CD4-positive, alpha-beta T cell treated with Interleukin-21 for 1 hour (primary cell): ENCODE data around the gene ELMO1.

ENCODE experiments used
- DNase-seq: peaks from one replicate; pipeline ENCODE4 v3.0.0-alpha.2; 2020

ELMO1 gene

DNA sequence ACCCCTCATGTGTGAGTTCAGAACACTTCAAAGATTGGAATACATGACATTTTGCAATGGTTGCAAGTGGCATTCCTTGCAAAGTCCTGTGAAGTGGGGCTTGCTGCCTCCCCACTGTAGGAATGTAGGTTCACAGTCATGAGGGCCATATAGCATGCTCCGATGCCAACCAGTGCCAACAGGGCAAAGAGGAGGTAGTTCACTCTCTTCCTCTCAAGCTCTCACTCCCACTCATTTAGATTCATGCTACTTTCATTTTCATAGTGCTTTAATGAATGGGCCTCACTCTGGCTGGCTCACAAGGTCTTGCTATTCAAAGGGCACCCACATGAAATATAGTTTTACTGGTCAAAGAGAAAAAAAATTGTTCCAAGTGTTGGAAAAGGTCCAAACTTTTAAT lies 554.5 kb downstream of the ELMO1 start:
- DNase-seq, result no peak

DNA sequence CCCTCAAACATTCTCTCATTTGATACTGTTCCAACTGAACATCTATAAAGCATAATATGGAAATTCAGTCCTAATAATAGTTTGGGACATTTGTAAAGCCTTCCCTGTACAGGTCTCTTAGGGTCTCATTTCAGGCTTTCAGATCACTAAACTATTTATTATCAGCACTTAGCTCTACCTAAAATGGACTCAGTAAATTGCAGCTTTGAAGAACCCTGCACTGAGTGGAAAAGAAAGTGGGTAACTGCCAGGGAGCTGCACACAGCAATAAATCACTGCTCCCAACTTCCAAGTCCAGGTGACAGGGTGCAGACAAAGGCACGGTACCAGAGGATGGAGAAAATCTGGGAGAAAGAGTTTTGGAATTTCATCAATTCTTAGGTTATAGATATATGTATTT lies 559.5 kb downstream of the ELMO1 start:
- no peak for DNase-seq

DNA sequence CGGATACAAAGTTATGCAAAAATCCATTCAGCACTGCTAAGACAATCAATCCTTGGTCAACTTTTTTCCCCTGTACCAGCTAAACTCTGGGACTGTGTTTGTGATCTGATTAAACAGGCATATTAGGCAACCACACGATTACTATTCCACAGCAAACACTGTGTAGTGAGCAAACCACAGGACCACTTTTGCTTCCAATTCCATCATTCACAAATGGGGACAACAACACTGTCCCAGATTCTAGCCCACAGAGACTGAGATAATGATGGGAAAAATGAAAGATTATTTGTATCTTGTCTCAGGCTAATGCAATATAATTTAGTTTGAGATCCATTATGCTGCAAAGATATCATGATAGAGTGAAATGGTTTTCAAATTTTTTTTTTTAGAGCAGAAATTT lies 560.7 kb downstream of the ELMO1 start:
- no peak for DNase-seq

GRCh38 chr7:36887233-36887632 lies 561.4 kb downstream of the ELMO1 start:
- DNase-seq, result no peak

DNA sequence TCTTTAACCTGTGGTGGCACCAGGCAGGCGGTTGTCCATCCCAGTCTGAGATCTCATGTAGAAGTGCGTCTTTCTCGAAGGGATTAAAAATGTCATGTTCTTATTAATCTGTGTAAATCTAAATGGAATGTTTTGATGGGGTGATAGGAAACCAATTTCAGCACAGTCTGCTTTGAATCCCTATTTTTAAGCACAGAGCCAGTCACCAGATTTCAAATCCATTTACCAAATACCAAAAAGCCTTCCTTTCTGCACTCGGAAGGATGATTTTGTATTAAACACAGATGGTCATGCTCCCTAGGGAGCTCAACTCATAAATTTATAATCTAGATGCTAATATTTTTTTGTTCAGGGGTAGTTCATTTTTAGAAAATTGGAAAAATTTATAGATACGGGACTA lies 563.8 kb downstream of the ELMO1 start:
- DNase-seq, result no peak

DNA sequence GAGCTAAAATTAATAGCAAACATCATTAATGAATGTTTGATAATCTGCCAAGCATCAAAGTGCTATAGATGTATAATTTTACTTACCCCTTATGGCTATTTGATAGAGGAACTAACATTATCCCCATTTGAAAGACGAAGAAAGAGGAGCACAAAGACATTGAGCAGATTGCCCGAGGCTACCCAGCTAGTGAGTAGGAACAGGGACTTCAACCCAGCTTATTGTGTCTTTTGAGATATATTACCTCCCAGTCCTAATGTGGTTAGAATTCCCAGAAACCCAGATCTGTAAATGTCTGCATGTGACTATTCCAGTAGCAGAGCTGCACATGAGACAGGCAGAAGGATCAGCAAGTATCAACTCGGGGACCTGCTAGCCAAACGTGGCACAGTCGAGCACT lies 564.3 kb downstream of the ELMO1 start:
- no peak for DNase-seq

- DNase-seq, result no peak
These were observed 567.3 kb downstream of the ELMO1 start for GRCh38 chr7:36881233-36881874.

DNA sequence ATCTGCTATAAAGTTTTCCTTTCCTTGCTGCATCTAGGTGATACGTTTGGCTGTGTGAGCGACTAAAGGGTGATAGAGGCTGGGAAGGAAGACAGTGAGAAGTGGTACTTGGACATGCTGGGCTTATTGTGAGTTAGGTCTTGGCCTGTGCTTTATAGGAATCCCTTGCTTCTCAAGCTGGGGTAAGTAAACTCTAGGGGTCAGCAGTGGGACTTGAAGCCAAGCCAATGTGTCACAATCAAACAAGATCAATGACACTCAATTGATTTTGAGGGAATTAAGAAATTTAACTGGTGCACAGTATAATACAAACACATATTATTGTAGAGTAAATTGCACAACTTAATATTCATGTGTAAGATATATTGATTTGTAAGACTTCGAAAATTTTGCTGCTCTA lies 568.6 kb downstream of the ELMO1 start:
- DNase-seq, result no peak

DNA sequence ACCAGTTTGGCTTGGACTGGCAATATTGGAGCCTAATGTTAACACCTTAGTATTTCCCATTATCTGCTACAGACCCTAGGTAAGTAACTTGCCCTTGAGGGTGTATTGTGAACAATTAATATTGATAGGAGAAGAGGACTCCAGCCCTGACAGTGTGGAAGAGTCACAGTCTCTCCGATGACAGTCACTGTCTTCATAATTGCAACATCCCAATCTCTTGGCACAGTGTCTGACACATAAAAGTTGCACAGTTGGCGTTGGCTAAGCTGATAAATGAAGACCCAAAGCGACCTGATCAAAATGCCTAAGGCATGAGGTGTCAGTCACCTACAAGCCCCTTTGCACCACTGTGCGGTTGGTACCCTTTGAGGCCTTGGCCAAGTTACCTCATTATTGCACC lies 569.6 kb downstream of the ELMO1 start:
- DNase-seq, result no peak

DNA sequence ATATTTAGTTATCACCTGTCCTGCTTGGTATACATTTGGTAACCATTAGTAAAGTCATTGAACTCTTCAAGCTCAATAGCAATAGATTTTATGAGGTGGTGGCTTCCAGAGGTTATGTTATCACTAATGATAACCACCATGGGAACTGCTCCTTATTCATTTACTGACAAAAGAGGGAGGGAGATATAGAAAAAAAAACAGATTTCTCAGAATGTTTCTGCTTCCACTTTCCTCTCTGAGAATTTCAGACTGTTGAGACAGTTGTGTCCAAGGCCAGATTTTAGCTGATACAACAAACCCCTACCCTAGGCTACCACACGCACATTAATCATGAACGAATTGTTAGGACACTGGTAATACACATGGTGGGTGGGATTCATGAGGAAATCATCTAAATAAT lies 570.4 kb downstream of the ELMO1 start:
- no peak for DNase-seq

- DNase-seq, result no peak
These were observed 572.9 kb downstream of the ELMO1 start for GRCh38 chr7:36875794-36876193.

- DNase-seq, result no peak
These were observed 574.6 kb downstream of the ELMO1 start for GRCh38 chr7:36874041-36874440.

GRCh38 chr7:36871863-36872262 lies 576.8 kb downstream of the ELMO1 start:
- DNase-seq, result peak; percentile 44

GRCh38 chr7:36871355-36871738 lies 577.3 kb downstream of the ELMO1 start:
- no peak for DNase-seq

DNA sequence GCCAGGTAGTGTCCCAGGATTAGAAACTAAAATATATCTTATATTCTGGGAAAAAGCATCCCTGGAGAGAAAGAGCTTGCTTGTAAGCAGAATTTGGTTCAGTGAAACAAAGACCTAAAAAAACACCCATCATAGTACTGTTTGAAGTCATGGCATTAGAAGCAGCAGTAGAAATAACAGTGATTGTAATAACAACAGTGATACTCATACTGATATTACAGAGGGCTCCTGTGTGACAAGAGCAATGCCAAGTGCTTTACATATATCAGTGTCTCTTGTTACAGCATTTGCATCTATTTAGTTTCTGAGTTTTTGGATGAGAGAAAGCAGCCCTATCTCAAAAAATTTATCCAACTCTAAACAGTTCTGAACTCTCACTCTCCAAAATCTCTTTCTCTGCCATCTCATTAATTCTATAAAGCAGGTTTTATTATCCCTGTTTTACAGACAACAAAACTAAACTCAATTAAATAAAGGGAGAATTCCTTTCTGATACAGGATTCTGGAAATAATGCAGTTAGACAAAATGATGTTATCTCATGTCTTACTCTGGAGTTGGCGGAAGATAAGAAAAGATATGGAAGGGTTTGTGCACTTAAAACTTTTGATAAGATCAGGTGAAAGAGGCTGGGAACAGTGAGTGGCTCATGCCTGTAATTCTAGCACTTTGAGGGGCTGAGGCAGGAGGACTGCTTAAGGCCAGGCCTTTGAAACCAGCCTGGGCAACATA lies 577.9 kb downstream of the ELMO1 start:
- DNase-seq, result no peak

GRCh38 chr7:36868727-36869411 lies 579.8 kb downstream of the ELMO1 start:
- DNase-seq, result no peak

- peak; percentile 13 for DNase-seq
These were observed 583.6 kb downstream of the ELMO1 start for GRCh38 chr7:36865019-36865418.

GRCh38 chr7:36863901-36864701 lies 584.6 kb downstream of the ELMO1 start:
- DNase-seq, result peak; percentile 49

DNA sequence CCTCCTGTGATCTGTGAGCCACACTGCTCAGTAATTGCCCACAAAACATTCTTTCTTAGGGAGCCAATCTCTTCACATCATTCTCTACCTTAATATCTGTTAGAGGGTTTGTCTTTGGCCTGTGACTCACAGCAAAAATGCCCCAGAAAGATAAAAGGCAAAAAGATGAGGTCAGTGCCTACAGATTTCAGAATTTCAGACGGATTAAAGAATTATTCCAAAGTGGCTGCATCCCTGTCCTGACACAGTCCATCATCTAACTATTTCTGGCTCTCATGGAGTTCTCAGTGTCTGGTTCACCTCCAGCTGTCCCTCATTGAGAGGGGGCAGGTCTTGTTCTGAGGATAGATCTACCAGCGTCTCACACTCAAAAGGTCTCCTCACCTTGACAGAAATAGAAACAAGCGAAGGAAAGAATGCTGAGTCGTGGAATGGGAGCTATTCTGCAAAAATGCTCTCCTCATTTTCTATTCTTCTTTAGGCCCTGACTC lies 585.8 kb downstream of the ELMO1 start:
- DNase-seq, result no peak

- DNase-seq, result no peak
These were observed 587.0 kb downstream of the ELMO1 start for GRCh38 chr7:36861656-36862055.

DNA sequence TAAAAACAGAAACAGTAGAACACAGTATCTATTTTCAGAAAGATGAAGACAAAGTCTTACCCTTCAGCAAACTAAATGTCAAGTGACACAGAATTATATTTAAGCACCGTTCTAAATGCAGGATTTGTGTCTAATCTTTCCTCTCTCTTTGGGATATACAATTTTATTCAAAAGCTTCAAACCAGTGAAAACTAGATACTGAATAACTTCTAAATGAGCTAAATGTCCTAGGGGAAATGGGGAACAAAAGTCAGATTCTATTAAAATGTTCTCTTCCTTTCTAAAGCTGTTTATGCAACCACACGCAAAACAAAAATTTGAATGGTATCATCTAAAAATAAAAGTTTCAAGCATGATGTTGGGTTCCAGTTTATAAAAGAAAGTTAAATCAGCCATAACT lies 588.0 kb downstream of the ELMO1 start:
- no peak for DNase-seq

DNA sequence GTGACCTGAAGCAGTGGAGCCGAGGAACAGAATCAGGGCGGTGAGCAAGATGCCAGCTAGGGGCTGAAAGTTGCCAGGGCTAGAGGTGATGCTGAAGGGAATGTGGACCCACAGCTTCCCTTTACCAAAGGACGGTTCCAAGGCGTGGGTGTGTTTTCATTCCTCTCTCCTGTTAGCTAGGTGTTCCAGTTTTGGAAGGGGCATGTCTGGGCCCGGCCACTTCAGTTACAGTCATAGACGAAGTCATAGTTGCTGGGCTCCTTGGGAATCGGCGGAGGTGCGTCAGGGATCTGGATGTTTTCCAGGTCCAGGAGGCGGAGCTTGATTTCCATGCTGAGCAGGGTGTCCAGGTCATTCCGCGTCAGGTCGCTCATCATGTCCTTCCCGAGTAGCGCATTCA lies 593.3 kb downstream of the ELMO1 start:
- no peak for DNase-seq

- DNase-seq, result no peak
These were observed 594.0 kb downstream of the ELMO1 start for GRCh38 chr7:36854652-36855051.
